Activated CD8-positive, alpha-beta memory T cell treated with anti-CD3 and anti-CD28 coated beads, Interleukin-2, amount 50 U/mL, for 1 hour (primary cell): ENCODE measurements around the gene ABL2.

ENCODE experiments used
- DNase-seq: peaks from one replicate; pipeline ENCODE4 v3.0.0-alpha.2; 2020; ENCODE audit errors: extremely low read depth

The ABL2 gene

GRCh38 chr1:179052776-179053175 is 176.7 kb downstream of the ABL2 start:
- no peak for DNase-seq
